Fibroblast of pulmonary artery (primary cell): ENCODE measurements around the gene PHOSPHO2.
A peak's percentile ranks its signal among the peaks of the same experiment; 100 is the strongest.

Source experiments
- DNase-seq: peaks from one replicate; pipeline ENCODE4 v3.0.0-alpha.2; 2010; ENCODE audit warnings: low read depth
- H3K4me3 ChIP-seq: replicated peaks from 2 replicates; pipeline ENCODE4 v1.5.1; 2011; ENCODE audit warnings: low read depth, mild to moderate bottlenecking, control low read depth, low read length, moderate library complexity
- TF ChIP-seq, protein P1 (sequence below): IDR thresholded peaks from 2 replicates; pipeline ENCODE4 v1.5.1; 2011; ENCODE audit warnings: mild to moderate bottlenecking, control low read depth, low read length, inconsistent platforms; ENCODE audit errors: missing control alignments

PHOSPHO2 gene, protein sequence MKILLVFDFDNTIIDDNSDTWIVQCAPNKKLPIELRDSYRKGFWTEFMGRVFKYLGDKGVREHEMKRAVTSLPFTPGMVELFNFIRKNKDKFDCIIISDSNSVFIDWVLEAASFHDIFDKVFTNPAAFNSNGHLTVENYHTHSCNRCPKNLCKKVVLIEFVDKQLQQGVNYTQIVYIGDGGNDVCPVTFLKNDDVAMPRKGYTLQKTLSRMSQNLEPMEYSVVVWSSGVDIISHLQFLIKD

GRCh38 chr2:169694113-169694893, at the start of gene PHOSPHO2, which contains the start of gene CFAP210:
TSS of gene PHOSPHO2 (plus strand) at chr2:169694469. CDS start at chr2:169700972, 6,503 bp downstream.
TSS of gene CFAP210 (minus strand) at chr2:169694405. CDS start at chr2:169694327, 78 bp downstream.
- TF ChIP-seq, protein P1, sequence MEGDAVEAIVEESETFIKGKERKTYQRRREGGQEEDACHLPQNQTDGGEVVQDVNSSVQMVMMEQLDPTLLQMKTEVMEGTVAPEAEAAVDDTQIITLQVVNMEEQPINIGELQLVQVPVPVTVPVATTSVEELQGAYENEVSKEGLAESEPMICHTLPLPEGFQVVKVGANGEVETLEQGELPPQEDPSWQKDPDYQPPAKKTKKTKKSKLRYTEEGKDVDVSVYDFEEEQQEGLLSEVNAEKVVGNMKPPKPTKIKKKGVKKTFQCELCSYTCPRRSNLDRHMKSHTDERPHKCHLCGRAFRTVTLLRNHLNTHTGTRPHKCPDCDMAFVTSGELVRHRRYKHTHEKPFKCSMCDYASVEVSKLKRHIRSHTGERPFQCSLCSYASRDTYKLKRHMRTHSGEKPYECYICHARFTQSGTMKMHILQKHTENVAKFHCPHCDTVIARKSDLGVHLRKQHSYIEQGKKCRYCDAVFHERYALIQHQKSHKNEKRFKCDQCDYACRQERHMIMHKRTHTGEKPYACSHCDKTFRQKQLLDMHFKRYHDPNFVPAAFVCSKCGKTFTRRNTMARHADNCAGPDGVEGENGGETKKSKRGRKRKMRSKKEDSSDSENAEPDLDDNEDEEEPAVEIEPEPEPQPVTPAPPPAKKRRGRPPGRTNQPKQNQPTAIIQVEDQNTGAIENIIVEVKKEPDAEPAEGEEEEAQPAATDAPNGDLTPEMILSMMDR, result no peak
- peak; percentile 97 for DNase-seq
- peak within 1 kb of the TSS; percentile 87 for H3K4me3 ChIP-seq

DNA sequence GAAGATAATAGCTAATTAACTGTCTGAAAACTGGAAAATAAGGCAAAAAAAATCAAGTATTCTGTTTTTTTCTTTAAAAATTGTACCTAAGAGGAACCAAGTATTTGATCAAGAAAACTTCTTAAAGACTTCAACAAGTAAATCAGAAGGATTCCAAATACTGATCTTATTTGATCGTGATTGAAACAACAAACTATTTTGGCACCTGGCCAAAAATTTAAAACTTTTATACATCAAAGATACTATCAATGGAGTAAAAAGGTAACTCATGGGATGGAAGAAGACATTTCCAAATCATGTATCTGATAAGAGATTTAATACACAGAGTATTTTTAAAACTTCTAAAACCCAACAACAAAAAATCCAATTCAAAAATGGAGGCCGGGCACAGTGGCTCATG, 46.8 kb upstream of the PHOSPHO2 start:
- TF ChIP-seq, protein P1, result no peak
- no peak overlapping the region for H3K4me3 ChIP-seq
- no peak for DNase-seq

GRCh38 chr2:169649278-169649677, 45.0 kb upstream of the PHOSPHO2 start:
- TF ChIP-seq, protein P1, result no peak
- H3K4me3 ChIP-seq, result no peak overlapping the region

GRCh38 chr2:169653636-169654035, 40.6 kb upstream of the PHOSPHO2 start:
- H3K4me3 ChIP-seq, result no peak overlapping the region
- no peak for DNase-seq
- TF ChIP-seq, protein P1, result no peak

More at GRCh38 chr2:169649278-169649677, 45.0 kb upstream of the PHOSPHO2 start:
- no peak for DNase-seq

GRCh38 chr2:169656164-169656563, 38.1 kb upstream of the PHOSPHO2 start:
- H3K4me3 ChIP-seq, result no peak overlapping the region
- no peak for DNase-seq
- TF ChIP-seq, protein P1, result no peak

- DNase-seq, result no peak
- H3K4me3 ChIP-seq, result no peak overlapping the region
- TF ChIP-seq, protein P1, result no peak
These were observed 35.4 kb upstream of the PHOSPHO2 start for GRCh38 chr2:169658877-169659276.

GRCh38 chr2:169659320-169659719, 34.9 kb upstream of the PHOSPHO2 start:
- no peak for DNase-seq
- TF ChIP-seq, protein P1, result no peak

More at GRCh38 chr2:169659320-169659719, 34.9 kb upstream of the PHOSPHO2 start:
- no peak overlapping the region for H3K4me3 ChIP-seq
